HepG2 (cell line): ENCODE results near the gene TMEM141. TPM values are rescaled to one million over a fixed set of nuclear protein-coding genes. Genes with fewer than 3 reads are reported as not detected.

Experiments used
- ATAC-seq: fragments of 200-7000 bp; cut with Tn5 transposase; 3 replicates; pipeline ENCODE4 v1.9.1; 2020; ENCODE audit warnings: mild to moderate bottlenecking, moderate library complexity
- BruUV-seq: library from RNA; stranded (reverse); fragments of 400-500 nt; replicated peaks from 2 replicates; lab custom pipeline; 2021; lab: Mats Ljungman, UMichigan
- CTCF ChIA-PET: fragments of 300-600 bp; formaldehyde crosslinking; extraction: SDS; loops from one replicate; lab custom pipeline; 2021; ENCODE audit warnings: low total read pairs, inconsistent platforms, low intra/inter-chr PET ratio; lab: Yijun Ruan, JAX
- POLR2A ChIA-PET: fragments of 350-600 bp; sonication (Branson Sonifier 250); formaldehyde crosslinking; loops from one replicate; lab custom pipeline; 2020; ENCODE audit warnings: antibody characterized with exemption, inconsistent platforms; lab: Yijun Ruan, JAX
- DNase-seq: peaks from one replicate; pipeline ENCODE4 v3.0.0-alpha.2; 2015; ENCODE audit warnings: low spot score
- FAIRE-seq: peaks from 3 replicates; lab custom pipeline; 2011; peaks lifted over from hg19 to GRCh38; lab: Jason Lieb, UNC
- H2AFZ ChIP-seq: one replicate; pipeline ENCODE4 v1.6.1; 2011; ENCODE audit warnings: low read length, inconsistent platforms
- H3K27ac ChIP-seq: fragments of 300-600 bp; 3 replicates; pipeline ENCODE4 v1.8.0; 2011; ENCODE audit warnings: mixed run types, mild to moderate bottlenecking, mixed read lengths, low read length, inconsistent platforms; ENCODE audit not compliant: insufficient read depth; ENCODE audit errors: extremely low read length
- H3K27me3 ChIP-seq, 2 experiments: fragments of 200-600 bp in 1 of 2; 2 replicates in 1 of 2; 3 replicates in 1 of 2; pipeline versions ENCODE4 v1.6.0 to v1.8.0; 2011; ENCODE audit warnings: low read length in 2 of 2, mild to moderate bottlenecking in 2 of 2, moderate library complexity in 2 of 2, inconsistent platforms in 1 of 2; ENCODE audit not compliant: insufficient read depth in 2 of 2, control insufficient read depth in 1 of 2
- H3K36me3 ChIP-seq, 2 experiments: fragments of 200-600 bp in 1 of 2; replicated peaks in 1 of 2; 2 replicates in 1 of 2; 3 replicates in 1 of 2; pipeline versions ENCODE4 v1.5.1 to v1.8.0; 2011; ENCODE audit warnings: low read length in 2 of 2, inconsistent platforms in 1 of 2; ENCODE audit not compliant: insufficient read depth in 2 of 2, control insufficient read depth in 1 of 2
- H3K4me1 ChIP-seq: 2 replicates; pipeline ENCODE4 v1.5.1; 2012; ENCODE audit warnings: low read length, inconsistent platforms; ENCODE audit not compliant: insufficient read depth
- H3K4me2 ChIP-seq: 2 replicates; pipeline ENCODE4 v1.6.0; 2011; ENCODE audit warnings: low read depth, low read length, inconsistent platforms
- H3K4me3 ChIP-seq, 3 experiments: fragments of 200-600 bp in 1 of 3; sonication (generic), shearing (Covaris generic) in 1 of 3; replicated peaks in 1 of 3; 2 replicates each; pipeline ENCODE4 v1.5.1; 2011 to 2016; ENCODE audit warnings: low read length in 3 of 3, inconsistent platforms in 2 of 3, low read depth in 2 of 3, mild to moderate bottlenecking in 2 of 3, control low read depth in 1 of 3, mixed read lengths in 1 of 3; ENCODE audit not compliant: insufficient read depth in 1 of 3
- H3K79me2 ChIP-seq: one replicate; pipeline ENCODE4 v1.6.1; 2011; ENCODE audit warnings: low read length, inconsistent platforms; ENCODE audit not compliant: insufficient read depth
- H3K9ac ChIP-seq: 2 replicates; pipeline ENCODE4 v1.6.0; 2011; ENCODE audit warnings: mild to moderate bottlenecking, low read depth, low read length, inconsistent platforms; ENCODE audit not compliant: insufficient read depth
- H3K9me3 ChIP-seq: 2 replicates; pipeline ENCODE4 v1.5.1; 2012; ENCODE audit warnings: mild to moderate bottlenecking, low read length
- H4K20me1 ChIP-seq: 2 replicates; pipeline ENCODE4 v1.6.0; 2011; ENCODE audit warnings: inconsistent platforms, mild to moderate bottlenecking, low read length, moderate library complexity; ENCODE audit not compliant: insufficient read depth
- SSRP1 ChIP-seq: IDR thresholded peaks from 2 replicates; pipeline ENCODE4 v1.6.1; 2016; ENCODE audit warnings: control low read depth
- STAT6 ChIP-seq: sonication (generic); formaldehyde crosslinking; IDR thresholded peaks from 2 replicates; pipeline ENCODE4 v1.4.0; 2020; ENCODE audit warnings: missing genetic modification reagents, mild to moderate bottlenecking, borderline replicate concordance
- ZFP36 ChIP-seq: fragments of 150-350 bp; IDR thresholded peaks from 2 replicates; pipeline ENCODE4 v1.6.1; 2018; ENCODE audit warnings: borderline replicate concordance, low read length, low read depth; ENCODE audit not compliant: partially characterized antibody
- ZNF136 ChIP-seq: sonication (generic); formaldehyde crosslinking; IDR thresholded peaks from 2 replicates; pipeline ENCODE4 v1.8.1; 2022; ENCODE audit warnings: low read depth, mild to moderate bottlenecking, moderate library complexity, missing genetic modification reagents
- ZNF260 ChIP-seq: sonication (generic); formaldehyde crosslinking; IDR thresholded peaks from 2 replicates; pipeline ENCODE4 v1.4.0; 2020; ENCODE audit warnings: missing genetic modification reagents, low read depth, mild to moderate bottlenecking, borderline replicate concordance
- ZNF563 ChIP-seq: sonication (generic); formaldehyde crosslinking; IDR thresholded peaks from 2 replicates; pipeline ENCODE4 v1.8.0; 2022; ENCODE audit warnings: mild to moderate bottlenecking, moderate library complexity, missing genetic modification reagents
- ZNF782 ChIP-seq: sonication (generic); formaldehyde crosslinking; IDR thresholded peaks from 2 replicates; pipeline ENCODE4 v1.4.0; 2020; ENCODE audit warnings: missing genetic modification reagents, mild to moderate bottlenecking, borderline replicate concordance
- WGBS: methylation state at CpG from one replicate; pipeline ENCODE4 v1.1.6; 2017; ENCODE audit warnings: low lambda C conversion rate; 5-methylcytosine and 5-hydroxymethylcytosine counted together
- in situ Hi-C: cut with HindIII; loops from 2 replicates; pipeline ENCODE4 v1.10.0; 2017; ENCODE audit warnings: low pct_unique_long_range_greater_than_20kb; ENCODE audit not compliant: extremely low pct_ligation_motif_present
- intact Hi-C: fragments of 100-400 bp; cut with micrococcal nuclease; formaldehyde crosslinking; loops from one replicate; pipeline ENCODE4 v1.10.0; 2022; ENCODE audit not compliant: unreplicated experiment
- polyA plus RNA-seq, 8 experiments: library from polyadenylated mRNA; depleted of rRNA in 3 of 8; stranded (reverse) in 7 of 8; unstranded in 1 of 8; fragments of >200 nt; fragmentation: Illumina TruSeq in 4 of 8; extraction: Trizol in 4 of 8; gene quantifications; 2 replicates each; pipeline versions ENCODE4 v1.2.1 to v1.2.3, GENCODE V29; 2011 to 2016; ENCODE audit warnings: low read depth in 4 of 8, missing spikeins in 1 of 8, mixed read lengths in 1 of 8; ENCODE audit not compliant: insufficient read depth in 1 of 8
- total RNA-seq, 5 experiments: library from RNA; depleted of rRNA; stranded (reverse); fragments of >200 nt; fragmentation: Illumina TruSeq; extraction: Trizol; gene quantifications; 2 replicates each; pipeline ENCODE4 v1.2.3, GENCODE V29; 2016; ENCODE audit warnings: low read depth in 1 of 5

The TMEM141 gene
- total and polyA plus RNA-seq, 2 of the 13 experiments (the other 11 are each of a cell fraction or from before 2014, with no cell fraction given) = 81.0 to 202 TPM

DNA sequence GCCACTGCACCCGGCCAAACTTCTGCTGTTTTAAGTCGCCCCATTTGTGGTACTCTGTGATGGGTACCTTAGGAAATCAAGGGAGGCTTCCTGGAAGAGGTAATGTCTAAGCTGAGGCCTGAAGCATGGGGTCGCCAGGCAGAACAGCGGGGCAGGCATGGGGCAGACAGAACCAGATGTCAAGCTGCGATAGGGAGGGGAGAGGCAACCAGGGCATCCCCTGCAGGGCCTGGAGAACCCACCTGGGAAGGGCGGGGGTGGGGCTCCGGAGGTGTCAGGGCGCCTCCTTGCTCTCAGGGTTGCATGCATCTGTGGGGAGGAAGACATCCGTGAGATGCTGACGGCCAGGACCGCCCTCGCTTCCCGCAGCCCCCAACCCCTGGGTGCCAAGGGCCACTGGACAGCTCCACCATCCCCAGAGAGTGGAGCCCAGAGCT lies 29.6 kb upstream of the TMEM141 start:
- no peak overlapping the region for H3K4me3 ChIP-seq
- no peak overlapping the region for H3K27ac ChIP-seq
- intact Hi-C loops (no loop called here), in situ Hi-C loops (no loop called here)
- BruUV-seq = no TSS peak
- H3K27me3 ChIP-seq = peaks cover 5 to 21% of the 10 kb centered on the region in 2 experiments; a peak in 3 of 5 replicates
- 0 out of 2 replicates have a peak, but pooled peaks have one; percentile 15 for TF ChIP-seq ZNF563 (CRISPR knock-in tag)
- peak; percentile 40 for TF ChIP-seq ZFP36
- TF ChIP-seq STAT6 (CRISPR knock-in tag) = no peak
- TF ChIP-seq ZNF782 = no peak
- TF ChIP-seq ZNF136 (CRISPR knock-in tag) = no peak
- TF ChIP-seq ZNF260 (CRISPR knock-in tag) = no peak
- TF ChIP-seq SSRP1 (CRISPR knock-in tag) = no peak
- 71% methylated on average over 13 of the region's 13 CpGs for WGBS
- H3K4me2 ChIP-seq = peak overlapping the region; percentile 56
- ChIA-PET POLR2A (no interaction called here), CTCF (interaction anchor here (1.2 kb wide), 1 partner anchor 23 kb away, joined by 3 read pairs; no protein-coding TSS in a partner anchor)
- peaks cover 58% of the 10 kb centered on the region for H3K4me1 ChIP-seq
- DNase-seq (no peak), FAIRE-seq (no peak), ATAC-seq (no peak)
- no peak overlapping the region for H2AFZ ChIP-seq
- H3K9ac ChIP-seq = no peak overlapping the region
- H3K9me3 ChIP-seq = no peaks in the 10 kb centered on the region
- no peaks in the 10 kb centered on the region for H3K36me3 ChIP-seq
- no peaks in the 10 kb centered on the region for H3K79me2 ChIP-seq
- no peaks in the 10 kb centered on the region for H4K20me1 ChIP-seq
